Gastrocnemius medialis (tissue), 4 donors: ENCODE results near the gene NEURL2. TPM values are rescaled to one million over a fixed set of nuclear protein-coding genes. Genes with fewer than 3 reads are reported as not detected.

ENCODE experiments used
- ATAC-seq, 2 donors: fragments of 150-250 bp; one replicate each; pipeline ENCODE4 v1.9.1; 2016
- DNase-seq, 2 donors: peaks; one replicate each; pipeline ENCODE4 v3.0.0-alpha.2; 2019
- H3K27ac ChIP-seq, 4 donors: fragments of 200-600 bp; sonication (generic); 1 replicate in 1 of 4; 2 replicates in 3 of 4; pipeline ENCODE4 v1.5.1; 2016 to 2018; ENCODE audit warnings: mild to moderate bottlenecking in 2 of 4, moderate library complexity in 1 of 4
- H3K27me3 ChIP-seq, 3 donors: fragments of 200-600 bp; sonication (generic) in 2 of 3; 1 replicate in 1 of 3; 2 replicates in 2 of 3; pipeline versions ENCODE4 v1.5.1 to v1.6.0; 2016 to 2019; ENCODE audit warnings: mild to moderate bottlenecking in 1 of 3, moderate library complexity in 1 of 3
- H3K36me3 ChIP-seq, 2 donors: fragments of 200-600 bp; sonication (generic) in 1 of 2; one replicate each; pipeline ENCODE4 v1.5.1; 2017 to 2018
- H3K4me1 ChIP-seq, 2 donors: fragments of 200-600 bp; sonication (generic) in 1 of 2; one replicate each; pipeline ENCODE4 v1.5.1; 2016 to 2017; ENCODE audit warnings: mild to moderate bottlenecking in 2 of 2
- H3K4me3 ChIP-seq, 4 donors: fragments of 200-600 bp; sonication (generic) in 3 of 4; 1 replicate in 1 of 4; 2 replicates in 3 of 4; pipeline ENCODE4 v1.5.1; 2016 to 2019; ENCODE audit warnings: mild to moderate bottlenecking in 2 of 4
- H3K9me3 ChIP-seq, 3 donors: fragments of 200-600 bp; sonication (generic) in 2 of 3; 1 replicate in 1 of 3; 2 replicates in 2 of 3; pipeline ENCODE4 v1.5.1; 2016 to 2019
- POLR2A ChIP-seq, 2 donors: fragments of 450-650 bp; IDR thresholded peaks; one replicate each; pipeline ENCODE4 v1.6.1; 2017; ENCODE audit warnings: antibody characterized with exemption in 2 of 2, mild to moderate bottlenecking in 2 of 2, moderate library complexity in 2 of 2
- in situ Hi-C, 4 donors: fragments of 200-750 bp; cut with MboI; loops; one replicate each; pipeline versions ENCODE4 v1.15.0 to v1.8.0; 2017; ENCODE audit warnings: low sequenced_read_pairs in 4 of 4
- intact Hi-C: fragments of 100-400 bp; cut with DNase I; formaldehyde crosslinking; loops from one replicate; pipeline ENCODE4 v1.15.1; 2023; ENCODE audit warnings: low total_unique reads
- total RNA-seq, 4 donors: library from RNA; depleted of rRNA; stranded (reverse); fragments of >200 nt; gene quantifications; one replicate each; pipeline versions ENCODE4 v1.1.0 to v1.2.3, GENCODE V29; 2016
- TF ChIP-seq, protein P1 (sequence below), 5 experiments: fragments of 450-650 bp in 3 of 5; fragments of 200-600 bp in 2 of 5; sonication (generic) in 2 of 5; IDR thresholded peaks in 4 of 5; conservative IDR thresholded peaks in 1 of 5; 1 replicate in 4 of 5; 2 replicates in 1 of 5; pipeline ENCODE4 v1.5.1; 2016 to 2019; ENCODE audit warnings: antibody characterized with exemption in 5 of 5, mild to moderate bottlenecking in 3 of 5, moderate library complexity in 3 of 5

NEURL2 gene, protein sequence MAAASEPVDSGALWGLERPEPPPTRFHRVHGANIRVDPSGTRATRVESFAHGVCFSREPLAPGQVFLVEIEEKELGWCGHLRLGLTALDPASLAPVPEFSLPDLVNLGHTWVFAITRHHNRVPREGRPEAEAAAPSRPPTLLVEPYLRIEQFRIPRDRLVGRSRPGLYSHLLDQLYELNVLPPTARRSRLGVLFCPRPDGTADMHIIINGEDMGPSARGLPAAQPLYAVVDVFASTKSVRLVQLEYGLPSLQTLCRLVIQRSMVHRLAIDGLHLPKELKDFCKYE
- total RNA-seq = 10 to 100 TPM in 2 of 4 donors, 1 to 10 TPM in 2; 4.9 to 24.1 (median 10.2) TPM

DNA sequence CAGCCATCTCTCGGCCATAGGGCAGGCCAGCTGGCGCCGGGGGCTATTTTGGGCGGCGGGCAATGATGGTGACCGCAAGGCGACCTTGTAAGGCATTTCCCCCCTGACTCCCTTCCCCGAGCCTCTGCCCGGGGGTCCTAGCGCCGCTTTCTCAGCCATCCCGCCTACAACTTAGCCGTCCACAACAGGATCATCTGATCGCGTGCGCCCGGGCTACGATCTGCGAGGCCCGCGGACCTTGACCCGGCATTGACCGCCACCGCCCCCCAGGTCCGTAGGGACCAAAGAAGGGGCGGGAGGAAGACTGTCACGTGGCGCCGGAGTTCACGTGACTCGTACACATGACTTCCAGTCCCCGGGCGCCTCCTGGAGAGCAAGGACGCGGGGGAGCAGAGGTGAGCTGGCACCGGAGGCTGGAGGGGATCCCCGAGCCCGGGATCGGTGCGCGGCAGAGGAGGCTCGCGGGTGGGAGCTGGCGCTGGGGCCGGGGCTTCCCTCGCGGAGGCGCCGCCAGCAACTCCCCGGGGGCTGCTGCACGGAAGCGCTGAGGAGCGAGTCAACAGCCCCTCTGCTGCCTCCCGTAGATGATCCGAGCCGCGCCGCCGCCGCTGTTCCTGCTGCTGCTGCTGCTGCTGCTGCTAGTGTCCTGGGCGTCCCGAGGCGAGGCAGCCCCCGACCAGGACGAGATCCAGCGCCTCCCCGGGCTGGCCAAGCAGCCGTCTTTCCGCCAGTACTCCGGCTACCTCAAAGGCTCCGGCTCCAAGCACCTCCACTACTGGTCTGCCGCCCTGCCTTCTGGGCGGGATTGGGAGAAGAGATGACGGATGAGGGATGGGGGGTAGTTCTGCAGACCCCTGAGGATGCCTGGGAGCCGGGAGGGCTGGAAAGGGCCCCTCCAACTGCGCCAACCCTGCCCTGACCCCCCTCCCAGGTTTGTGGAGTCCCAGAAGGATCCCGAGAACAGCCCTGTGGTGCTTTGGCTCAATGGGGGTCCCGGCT is at the start of gene NEURL2, which contains the start of gene CTSA:
NEURL2 (minus strand) TSS at position 224 of the 999 bp plus-strand sequence; CDS start at position 7, 217 bp downstream.
CTSA (plus strand) TSS at position 351 of the 999 bp plus-strand sequence; CDS start at position 585, 234 bp downstream.
- DNase-seq (peak; percentile 90 to 93), ATAC-seq (peak; percentile 89 to 91)
- Histone ChIP-seq H3K4me3 (peak within 1 kb of the TSS; percentile 76 to 96 (median 88)), H3K27me3 (no peaks in the 10 kb centered on the region), H3K36me3 (peaks cover 0 to 51% of the 10 kb centered on the region in 2 donors), H3K27ac (peak within 1 kb of the TSS; percentile 87 to 98 (median 96)), H3K9me3 (no peaks in the 10 kb centered on the region), H3K4me1 (peaks cover 22 to 26% of the 10 kb centered on the region in 2 donors)
- peak; percentile 48 to 59 for TF ChIP-seq POLR2A (IDR thresholded peaks at IDR 0.05)
- TF ChIP-seq, protein P1, sequence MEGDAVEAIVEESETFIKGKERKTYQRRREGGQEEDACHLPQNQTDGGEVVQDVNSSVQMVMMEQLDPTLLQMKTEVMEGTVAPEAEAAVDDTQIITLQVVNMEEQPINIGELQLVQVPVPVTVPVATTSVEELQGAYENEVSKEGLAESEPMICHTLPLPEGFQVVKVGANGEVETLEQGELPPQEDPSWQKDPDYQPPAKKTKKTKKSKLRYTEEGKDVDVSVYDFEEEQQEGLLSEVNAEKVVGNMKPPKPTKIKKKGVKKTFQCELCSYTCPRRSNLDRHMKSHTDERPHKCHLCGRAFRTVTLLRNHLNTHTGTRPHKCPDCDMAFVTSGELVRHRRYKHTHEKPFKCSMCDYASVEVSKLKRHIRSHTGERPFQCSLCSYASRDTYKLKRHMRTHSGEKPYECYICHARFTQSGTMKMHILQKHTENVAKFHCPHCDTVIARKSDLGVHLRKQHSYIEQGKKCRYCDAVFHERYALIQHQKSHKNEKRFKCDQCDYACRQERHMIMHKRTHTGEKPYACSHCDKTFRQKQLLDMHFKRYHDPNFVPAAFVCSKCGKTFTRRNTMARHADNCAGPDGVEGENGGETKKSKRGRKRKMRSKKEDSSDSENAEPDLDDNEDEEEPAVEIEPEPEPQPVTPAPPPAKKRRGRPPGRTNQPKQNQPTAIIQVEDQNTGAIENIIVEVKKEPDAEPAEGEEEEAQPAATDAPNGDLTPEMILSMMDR (IDR thresholded peaks at IDR 0.05 in 4 of 5, conservative IDR thresholded peaks at IDR 0.05 in 1 of 5) = peak in 3 of 5 experiments; percentile 16 to 27 (median 17)
- in situ Hi-C loops (no loop called here), intact Hi-C loops (loop anchor here (1.0 to 2.0 kb wide), 4 partner anchors 44 to 92 kb away; partner anchors contain the start of gene PCIF1)

DNA sequence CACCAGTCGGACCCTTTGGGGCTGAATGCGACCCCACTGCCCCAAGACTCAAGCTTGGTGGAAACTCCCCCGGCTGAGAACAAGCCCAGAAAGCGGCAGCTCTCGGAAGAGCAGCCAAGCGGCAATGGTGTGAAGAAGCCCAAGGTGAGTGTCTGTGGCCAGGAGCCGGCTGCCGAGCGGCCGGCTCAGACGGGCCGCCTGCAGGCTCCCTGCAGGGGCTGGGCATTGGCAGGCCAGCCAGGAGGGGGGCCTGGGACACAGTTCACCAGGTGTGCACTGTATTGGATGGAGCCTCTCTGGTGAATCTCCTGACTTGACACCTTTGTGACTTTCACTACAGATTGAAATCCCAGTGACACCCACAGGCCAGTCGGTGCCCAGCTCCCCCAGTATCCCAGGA is 49.5 kb upstream of the NEURL2 start:
- peaks cover 0 to 77% of the 10 kb centered on the region in 2 donors for H3K36me3 ChIP-seq
- DNase-seq (no peak), ATAC-seq (no peak)
- intact Hi-C loops = no loop called here
- in situ Hi-C loops = loop anchor here in 1 of 4 donors (10.0 kb wide), 1 partner anchor 116 kb away; the partner anchor contains the start of gene TNNC2
- peaks cover 20 to 32% of the 10 kb centered on the region in 2 donors for H3K4me1 ChIP-seq
- no peaks in the 10 kb centered on the region for H3K27me3 ChIP-seq
- no peak for TF ChIP-seq POLR2A (IDR thresholded peaks at IDR 0.05)
- no peak overlapping the region for H3K27ac ChIP-seq
- H3K4me3 ChIP-seq = no peak overlapping the region
- H3K9me3 ChIP-seq = no peaks in the 10 kb centered on the region

- Histone ChIP-seq H3K4me1 (peaks cover 20 to 27% of the 10 kb centered on the region in 2 donors), H3K9me3 (no peaks in the 10 kb centered on the region), H3K36me3 (peaks cover 0 to 73% of the 10 kb centered on the region in 2 donors), H3K27me3 (no peaks in the 10 kb centered on the region), H3K4me3 (no peak overlapping the region), H3K27ac (no peak overlapping the region)
- in situ Hi-C loops = loop anchor here in 1 of 4 donors (10.0 kb wide), 1 partner anchor 115 kb away; the partner anchor contains the start of gene TNNC2
- DNase-seq (no peak), ATAC-seq (no peak)
- intact Hi-C loops = no loop called here
- TF ChIP-seq, protein P1 (IDR thresholded peaks at IDR 0.05 in 4 of 5, conservative IDR thresholded peaks at IDR 0.05 in 1 of 5) = no peak
- TF ChIP-seq POLR2A (IDR thresholded peaks at IDR 0.05) = no peak
These were observed 49.0 kb upstream of the NEURL2 start for GRCh38 chr20:45940053-45940452.

DNA sequence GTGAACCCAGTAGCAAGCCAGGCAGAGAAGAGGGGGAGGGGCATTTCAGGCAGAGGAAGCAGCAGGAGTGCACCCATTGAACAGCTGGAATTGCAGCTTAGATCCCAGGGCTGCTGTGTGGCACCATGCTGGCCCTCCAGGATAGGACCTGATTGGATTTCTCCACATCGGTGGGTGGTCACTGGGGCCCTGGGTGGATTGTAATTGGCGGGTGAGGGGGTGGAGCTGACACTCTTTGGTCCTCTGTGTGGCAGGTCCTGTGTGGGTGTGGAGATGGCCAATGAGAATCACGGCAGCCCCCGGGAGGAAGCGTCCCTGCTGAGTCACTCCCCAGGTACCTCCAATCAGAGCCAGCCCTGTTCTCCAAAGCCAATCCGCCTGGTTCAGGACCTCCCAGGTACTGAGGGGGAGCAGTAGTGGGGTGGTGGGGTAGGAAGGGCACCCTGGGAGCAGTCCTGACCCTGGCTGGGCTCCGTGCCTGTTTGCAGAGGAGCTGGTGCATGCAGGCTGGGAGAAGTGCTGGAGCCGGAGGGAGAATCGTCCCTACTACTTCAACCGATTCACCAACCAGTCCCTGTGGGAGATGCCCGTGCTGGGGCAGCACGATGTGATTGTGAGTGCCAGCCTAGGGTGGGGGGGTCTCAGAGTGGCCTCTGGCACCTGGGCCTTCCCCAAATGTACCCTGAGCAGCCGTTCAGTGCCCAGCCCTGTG is 47.9 kb upstream of the NEURL2 start:
- Histone ChIP-seq H3K27me3 (no peaks in the 10 kb centered on the region), H3K27ac (peak overlapping the region in 2 of 4 donors; percentile 5 to 19), H3K36me3 (peaks cover 0 to 69% of the 10 kb centered on the region in 2 donors), H3K4me1 (peaks cover 16 to 18% of the 10 kb centered on the region in 2 donors), H3K4me3 (no peak overlapping the region), H3K9me3 (no peaks in the 10 kb centered on the region)
- TF ChIP-seq, protein P1 (IDR thresholded peaks at IDR 0.05 in 4 of 5, conservative IDR thresholded peaks at IDR 0.05 in 1 of 5) = no peak
- no peak for TF ChIP-seq POLR2A (IDR thresholded peaks at IDR 0.05)
- no peak for DNase-seq
- in situ Hi-C loops = no loop called here
- ATAC-seq = no peak
- intact Hi-C loops = no loop called here
